Measurements from ENCODE around the gene NEU1.

- no peak for TF ChIP-seq CTCF (optimal IDR thresholded peaks at IDR 0.05 in 1 of 3, IDR thresholded peaks at IDR 0.05 in 1 of 3, conservative IDR thresholded peaks at IDR 0.05 in 1 of 3; ENCODE audit: extremely low read depth in 1 of 3, insufficient read depth in 2 of 3, low read length in 3 of 3)
- no peak for TF ChIP-seq EZH2 (IDR thresholded peaks at IDR 0.05; ENCODE audit: low read length)
These were observed 51.0 kb downstream of the NEU1 start for GRCh38 chr6:31811645-31812044.

Data from keratinocyte (primary cell).